BJ (cell line): Measurements from ENCODE around the gene PLAAT3. TPM values are rescaled to one million over a fixed set of nuclear protein-coding genes. Genes with fewer than 3 reads are reported as not detected.
A peak's percentile ranks its signal among the peaks of the same experiment; 100 is the strongest.
"Not testable (repeated sequence)": the region's sequence is repeated elsewhere in the genome, so short reads cannot be mapped to it uniquely, and the experiment has no call there.

Source experiments
- CTCF ChIA-PET: fragments of 350-600 bp; formaldehyde crosslinking; extraction: SDS; loops from one replicate; lab custom pipeline; 2021; ENCODE audit warnings: antibody characterized with exemption, inconsistent platforms; lab: Yijun Ruan, JAX
- POLR2A ChIA-PET: fragments of 300-600 bp; sonication (Branson Sonifier 250); formaldehyde crosslinking; extraction: SDS; loops from one replicate; lab custom pipeline; 2021; ENCODE audit warnings: antibody characterized with exemption; lab: Charles Lee
- DNase-seq: peaks from one replicate; pipeline ENCODE4 v3.0.0-alpha.2; 2011; ENCODE audit warnings: low read depth
- H3K27me3 ChIP-seq: 2 replicates; pipeline ENCODE4 v1.6.0; 2011; ENCODE audit warnings: low read length; ENCODE audit not compliant: control insufficient read depth, insufficient read depth
- H3K36me3 ChIP-seq: 2 replicates; pipeline ENCODE4 v1.5.1; 2011; ENCODE audit warnings: low read length; ENCODE audit not compliant: control insufficient read depth, insufficient read depth
- H3K4me3 ChIP-seq: 2 replicates; pipeline ENCODE4 v1.5.1; 2011; ENCODE audit warnings: low read depth, mild to moderate bottlenecking, control low read depth, low read length
- CTCF ChIP-seq: IDR thresholded peaks from 2 replicates; pipeline ENCODE4 v1.5.1; 2011; ENCODE audit warnings: low read depth, mild to moderate bottlenecking, control low read depth, inconsistent platforms, low read length, moderate library complexity; ENCODE audit not compliant: insufficient read depth
- polyA plus RNA-seq: library from polyadenylated mRNA; depleted of rRNA; stranded (reverse); fragments of >200 nt; gene quantifications from 2 replicates; pipeline ENCODE4 v1.2.3, GENCODE V29; 2011

Gene PLAAT3
- polyA plus RNA-seq, 1 experiment = 17.6 TPM

GRCh38 chr11:63589000-63589399, 25.2 kb downstream of the PLAAT3 start:
- TF ChIP-seq CTCF = no peak
- Histone ChIP-seq H3K36me3 (no peaks in the 10 kb centered on the region), H3K4me3 (no peak overlapping the region), H3K27me3 (no peaks in the 10 kb centered on the region)
- POLR2A ChIA-PET = no interaction called here
- no peak for DNase-seq
- CTCF ChIA-PET = interaction anchor here (0.6 to 0.9 kb wide), 2 partner anchors 33 to 149 kb away, joined by 3 read pairs; no protein-coding TSS in a partner anchor

- TF ChIP-seq CTCF = no peak
- ChIA-PET POLR2A (no interaction called here), CTCF (no interaction called here)
- no peak for DNase-seq
- H3K36me3 ChIP-seq = no peaks in the 10 kb centered on the region
- H3K27me3 ChIP-seq = no peaks in the 10 kb centered on the region
- no peak overlapping the region for H3K4me3 ChIP-seq
These were observed 27.6 kb downstream of the PLAAT3 start for GRCh38 chr11:63586451-63587166.

GRCh38 chr11:63583357-63583677, 30.9 kb downstream of the PLAAT3 start:
- CTCF ChIA-PET = interaction anchor here (0.6 to 0.7 kb wide), 3 partner anchors 20 to 24 kb away, joined by 3 to 4 read pairs (median 3); partner anchors contain the start of gene PLAAT2
- TF ChIP-seq CTCF = no peak
- no peaks in the 10 kb centered on the region for H3K36me3 ChIP-seq
- no peaks in the 10 kb centered on the region for H3K27me3 ChIP-seq
- no peak overlapping the region for H3K4me3 ChIP-seq
- POLR2A ChIA-PET = no interaction called here
- no peak for DNase-seq

GRCh38 chr11:63581224-63581623, 33.0 kb downstream of the PLAAT3 start:
- CTCF ChIA-PET, POLR2A ChIA-PET, H3K27me3 ChIP-seq, H3K4me3 ChIP-seq, DNase-seq, H3K36me3 ChIP-seq: not testable (repeated sequence)

- POLR2A ChIA-PET, H3K27me3 ChIP-seq, H3K4me3 ChIP-seq, DNase-seq, CTCF ChIA-PET, H3K36me3 ChIP-seq: not testable (repeated sequence)
These were observed 35.4 kb downstream of the PLAAT3 start for GRCh38 chr11:63578882-63579281.

- 0 out of 2 replicates have a peak overlapping the region, but pooled peaks have one; percentile 2 for H3K4me3 ChIP-seq
- no peaks in the 10 kb centered on the region for H3K36me3 ChIP-seq
- ChIA-PET CTCF (no interaction called here), POLR2A (no interaction called here)
- no peak for DNase-seq
- TF ChIP-seq CTCF = no peak
- H3K27me3 ChIP-seq = no peaks in the 10 kb centered on the region; the same call in 1 of the 2 replicates
These were observed 39.2 kb downstream of the PLAAT3 start for GRCh38 chr11:63574856-63575602.
